Endothelial cell of umbilical vein (primary cell): Measurements from ENCODE around the gene ZDHHC14. TPM values are rescaled to one million over a fixed set of nuclear protein-coding genes. Genes with fewer than 3 reads are reported as not detected.

ENCODE experiments used
- BruUV-seq: library from RNA; stranded (reverse); fragments of 400-500 nt; replicated peaks from 2 replicates; lab custom pipeline; 2021; lab: Mats Ljungman, UMichigan
- CTCF ChIA-PET: fragments of 300-600, 350-600 bp; sonication (Branson Sonifier 250); formaldehyde crosslinking; loops from one replicate; lab custom pipeline; 2021; ENCODE audit warnings: antibody characterized with exemption, inconsistent platforms; lab: Charles Lee
- POLR2A ChIA-PET: fragments of 300-600, 350-600 bp; sonication (Branson Sonifier 250); formaldehyde crosslinking; loops from one replicate; lab custom pipeline; 2021; ENCODE audit warnings: antibody characterized with exemption, inconsistent platforms; lab: Charles Lee
- DNase-seq: peaks from one replicate; pipeline ENCODE4 v3.0.0-alpha.2; 2011; ENCODE audit warnings: low read depth, low spot score
- FAIRE-seq: peaks from 2 replicates; lab custom pipeline; 2011; peaks lifted over from hg19 to GRCh38; lab: Jason Lieb, UNC
- H2AFZ ChIP-seq: 2 replicates; pipeline ENCODE4 v1.6.0; 2012; ENCODE audit warnings: low read depth, low read length, control low read depth, inconsistent platforms
- H3K27ac ChIP-seq: 2 replicates; pipeline ENCODE4 v1.5.1; 2011; ENCODE audit warnings: low read depth, mild to moderate bottlenecking, control low read depth, low read length, moderate library complexity; ENCODE audit not compliant: insufficient read depth
- H3K27me3 ChIP-seq, 2 experiments: 2 replicates each; pipeline versions ENCODE4 v1.6.0 to v1.6.1; 2011; ENCODE audit warnings: low read length in 2 of 2, mixed read lengths in 1 of 2; ENCODE audit not compliant: control insufficient read depth in 2 of 2, insufficient read depth in 2 of 2
- H3K36me3 ChIP-seq, 2 experiments: 2 replicates in 1 of 2; 3 replicates in 1 of 2; pipeline ENCODE4 v1.5.1; 2011; ENCODE audit warnings: low read length in 2 of 2, mild to moderate bottlenecking in 1 of 2, moderate library complexity in 1 of 2; ENCODE audit not compliant: control insufficient read depth in 2 of 2, insufficient read depth in 2 of 2; ENCODE audit errors: extremely low read depth in 1 of 2
- H3K4me1 ChIP-seq: 3 replicates; pipeline ENCODE4 v1.5.1; 2011; ENCODE audit warnings: mild to moderate bottlenecking, low read length; ENCODE audit not compliant: control insufficient read depth, insufficient read depth; ENCODE audit errors: extremely low read depth
- H3K4me2 ChIP-seq: 2 replicates; pipeline ENCODE4 v1.6.1; 2011; ENCODE audit warnings: low read length, control low read depth, mixed read lengths; ENCODE audit not compliant: insufficient read depth
- H3K4me3 ChIP-seq, 3 experiments: fragments of 200-600 bp in 1 of 3; sonication (generic), shearing (Covaris generic) in 1 of 3; replicated peaks in 1 of 3; 2 replicates each; pipeline ENCODE4 v1.5.1; 2011 to 2016; ENCODE audit warnings: control low read depth in 3 of 3, low read length in 3 of 3, mild to moderate bottlenecking in 2 of 3, inconsistent platforms in 1 of 3, low read depth in 1 of 3, moderate library complexity in 1 of 3; ENCODE audit not compliant: insufficient read depth in 1 of 3
- H3K79me2 ChIP-seq: 2 replicates; pipeline ENCODE4 v1.6.0; 2012; ENCODE audit warnings: low read length, inconsistent platforms; ENCODE audit not compliant: control insufficient read depth, insufficient read depth
- H3K9ac ChIP-seq: replicated peaks from 2 replicates; pipeline ENCODE3; 2011; ENCODE audit warnings: low read length, control low read depth; ENCODE audit not compliant: insufficient read depth; ENCODE audit errors: extremely low read depth
- H3K9me1 ChIP-seq: replicated peaks from 3 replicates; pipeline ENCODE4 v1.6.0; 2011; ENCODE audit warnings: mild to moderate bottlenecking, low read length; ENCODE audit not compliant: control insufficient read depth, insufficient read depth; ENCODE audit errors: extremely low read depth
- H3K9me3 ChIP-seq: replicated peaks from 2 replicates; pipeline ENCODE4 v1.5.1; 2012; ENCODE audit warnings: low read length, inconsistent platforms; ENCODE audit not compliant: control insufficient read depth, insufficient read depth
- H4K20me1 ChIP-seq: replicated peaks from 2 replicates; pipeline ENCODE3; 2011; ENCODE audit warnings: mild to moderate bottlenecking, low read length; ENCODE audit not compliant: control insufficient read depth, insufficient read depth; ENCODE audit errors: extremely low read depth
- EZH2 ChIP-seq: IDR thresholded peaks from 2 replicates; pipeline ENCODE4 v1.6.1; 2012; ENCODE audit warnings: borderline replicate concordance, low read depth, mild to moderate bottlenecking, moderate library complexity, low read length, inconsistent platforms; ENCODE audit not compliant: severe bottlenecking
- FOS ChIP-seq: IDR thresholded peaks from 2 replicates; pipeline ENCODE4 v1.6.1; 2011; ENCODE audit warnings: mild to moderate bottlenecking, low read length, moderate library complexity, borderline replicate concordance; ENCODE audit not compliant: insufficient read depth
- GATA2 ChIP-seq: IDR thresholded peaks from 2 replicates; pipeline ENCODE4 v1.7.0; 2011; ENCODE audit warnings: low read depth, mild to moderate bottlenecking, moderate library complexity, mixed read lengths, low read length; ENCODE audit not compliant: insufficient read length, insufficient read depth
- JUN ChIP-seq: IDR thresholded peaks from 2 replicates; pipeline ENCODE4 v1.6.1; 2011; ENCODE audit warnings: borderline replicate concordance, low read depth; ENCODE audit not compliant: insufficient read length, insufficient read depth
- MYC ChIP-seq: IDR thresholded peaks from one replicate; pipeline ENCODE4 v1.6.1; 2011; ENCODE audit warnings: mild to moderate bottlenecking, low read depth, low read length
- POLR2AphosphoS5 ChIP-seq: IDR thresholded peaks from 2 replicates; pipeline ENCODE4 v1.6.1; 2012; ENCODE audit warnings: low read depth, mild to moderate bottlenecking, control low read depth, low read length, moderate library complexity; ENCODE audit not compliant: insufficient read depth
- dilution Hi-C: fragments of 300-500 bp; cut with MboI; formaldehyde crosslinking; loops from one replicate; pipeline ENCODE4 v1.15.0; 2019; ENCODE audit warnings: low sequenced_read_pairs; ENCODE audit not compliant: extremely low pct_ligation_motif_present
- intact Hi-C: fragments of 100-400 bp; cut with micrococcal nuclease; formaldehyde crosslinking; loops from one replicate; pipeline ENCODE4 v1.10.0; 2022
- polyA plus RNA-seq, 4 experiments: library from polyadenylated mRNA; depleted of rRNA in 3 of 4; stranded (reverse) in 3 of 4; unstranded in 1 of 4; fragments of >200 nt; gene quantifications; 2 replicates each; pipeline versions ENCODE4 v1.2.1 to v1.2.3, GENCODE V29; 2011 to 2012; ENCODE audit warnings: missing spikeins in 1 of 4
- total RNA-seq: library from RNA; stranded (reverse); gene quantifications from 2 replicates; pipeline ENCODE4 v1.2.3, GENCODE V29; 2021
- TF ChIP-seq, protein P1 (sequence below): IDR thresholded peaks from 2 replicates; pipeline ENCODE4 v1.6.1; 2011; ENCODE audit not compliant: insufficient read depth, insufficient read length
- TF ChIP-seq, protein P2 (sequence below), 2 donors: IDR thresholded peaks; 1 replicate in 1 of 2; 2 replicates in 1 of 2; pipeline ENCODE4 v1.5.1; 2011; ENCODE audit warnings: low read length in 2 of 2, mild to moderate bottlenecking in 2 of 2, moderate library complexity in 2 of 2, control low read depth in 1 of 2, inconsistent platforms in 1 of 2, low read depth in 1 of 2; ENCODE audit not compliant: insufficient read depth in 1 of 2; ENCODE audit errors: extremely low read depth in 1 of 2

The ZDHHC14 gene
- total and polyA plus RNA-seq, 2 donors (not counting 3 experiments of a cell fraction or from before 2014, with no cell fraction given) = 23.0 to 25.6 TPM

DNA sequence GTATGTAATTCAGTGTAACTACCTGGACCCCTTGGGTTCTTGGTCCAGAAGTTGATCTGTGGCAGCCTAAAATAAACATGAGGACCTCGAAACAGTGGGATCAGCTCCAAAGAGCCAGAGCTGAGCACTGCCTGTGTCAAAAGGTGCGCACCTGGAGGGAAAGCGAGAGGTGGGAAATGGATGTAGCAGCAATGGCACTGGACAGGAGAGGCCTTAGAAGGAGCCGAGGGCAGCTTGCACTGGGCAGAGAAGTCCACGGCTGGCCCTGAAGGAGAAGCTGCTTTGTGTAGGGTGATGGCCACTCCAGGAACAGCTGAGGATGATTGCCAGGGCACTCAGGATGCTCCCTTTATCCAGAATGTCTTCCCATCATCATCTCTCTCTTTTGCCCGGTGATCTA lies 228.1 kb downstream of the ZDHHC14 start:
- TF ChIP-seq, protein P1, sequence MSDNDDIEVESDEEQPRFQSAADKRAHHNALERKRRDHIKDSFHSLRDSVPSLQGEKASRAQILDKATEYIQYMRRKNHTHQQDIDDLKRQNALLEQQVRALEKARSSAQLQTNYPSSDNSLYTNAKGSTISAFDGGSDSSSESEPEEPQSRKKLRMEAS = no peak
- TF ChIP-seq GATA2 = no peak
- TF ChIP-seq, protein P2, sequence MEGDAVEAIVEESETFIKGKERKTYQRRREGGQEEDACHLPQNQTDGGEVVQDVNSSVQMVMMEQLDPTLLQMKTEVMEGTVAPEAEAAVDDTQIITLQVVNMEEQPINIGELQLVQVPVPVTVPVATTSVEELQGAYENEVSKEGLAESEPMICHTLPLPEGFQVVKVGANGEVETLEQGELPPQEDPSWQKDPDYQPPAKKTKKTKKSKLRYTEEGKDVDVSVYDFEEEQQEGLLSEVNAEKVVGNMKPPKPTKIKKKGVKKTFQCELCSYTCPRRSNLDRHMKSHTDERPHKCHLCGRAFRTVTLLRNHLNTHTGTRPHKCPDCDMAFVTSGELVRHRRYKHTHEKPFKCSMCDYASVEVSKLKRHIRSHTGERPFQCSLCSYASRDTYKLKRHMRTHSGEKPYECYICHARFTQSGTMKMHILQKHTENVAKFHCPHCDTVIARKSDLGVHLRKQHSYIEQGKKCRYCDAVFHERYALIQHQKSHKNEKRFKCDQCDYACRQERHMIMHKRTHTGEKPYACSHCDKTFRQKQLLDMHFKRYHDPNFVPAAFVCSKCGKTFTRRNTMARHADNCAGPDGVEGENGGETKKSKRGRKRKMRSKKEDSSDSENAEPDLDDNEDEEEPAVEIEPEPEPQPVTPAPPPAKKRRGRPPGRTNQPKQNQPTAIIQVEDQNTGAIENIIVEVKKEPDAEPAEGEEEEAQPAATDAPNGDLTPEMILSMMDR (IDR thresholded peaks at IDR 0.05; ENCODE audit: extremely low read depth in 1 of 2, insufficient read depth in 1 of 2, low read depth in 1 of 2, low read length in 2 of 2) = no peak
- TF ChIP-seq EZH2 = no peak
- TF ChIP-seq POLR2AphosphoS5 = no peak
- TF ChIP-seq FOS = no peak
- no peak for TF ChIP-seq JUN
- no peak for TF ChIP-seq MYC
- Histone ChIP-seq H3K4me1 (peaks cover 13% of the 10 kb centered on the region), H3K36me3 (peaks cover 0 to 4% of the 10 kb centered on the region in 2 experiments), H3K9ac (no peak overlapping the region), H3K27ac (no peak overlapping the region), H3K9me3 (no peaks in the 10 kb centered on the region), H3K27me3 (no peaks in the 10 kb centered on the region), H3K4me2 (no peak overlapping the region), H3K4me3 (no peak overlapping the region), H4K20me1 (no peaks in the 10 kb centered on the region), H3K79me2 (no peaks in the 10 kb centered on the region), H2AFZ (no peak overlapping the region), H3K9me1 (no peaks in the 10 kb centered on the region)
- DNase-seq = no peak
- dilution Hi-C loops = no loop called here
- ChIA-PET CTCF (interaction anchor here (1.3 kb wide), 1 partner anchor 294 kb away, joined by 3 read pairs; no protein-coding TSS in a partner anchor), POLR2A (no interaction called here)
- intact Hi-C loops = no loop called here
- BruUV-seq = no TSS peak
- no peak for FAIRE-seq
